HepG2 (cell line): Measurements from ENCODE around the gene U2AF1L4. TPM values are rescaled to one million over a fixed set of nuclear protein-coding genes. Genes with fewer than 3 reads are reported as not detected.

ENCODE experiments used
- DPF2 ChIP-seq: sonication (generic); formaldehyde crosslinking; IDR thresholded peaks from 2 replicates; pipeline ENCODE4 v1.4.0; 2020; ENCODE audit warnings: mild to moderate bottlenecking, low read depth, missing genetic modification reagents, borderline replicate concordance
- IRF9 ChIP-seq: sonication (generic); formaldehyde crosslinking; IDR thresholded peaks from 2 replicates; pipeline ENCODE4 v1.8.0; 2022; ENCODE audit warnings: missing genetic modification reagents, mild to moderate bottlenecking, borderline replicate concordance
- NRL ChIP-seq: sonication (generic); formaldehyde crosslinking; IDR thresholded peaks from 2 replicates; pipeline ENCODE4 v1.5.0; 2020; ENCODE audit warnings: missing genetic modification reagents, mild to moderate bottlenecking, moderate library complexity, borderline replicate concordance
- PHF21A ChIP-seq: sonication (generic); formaldehyde crosslinking; IDR thresholded peaks from 2 replicates; pipeline ENCODE4 v1.5.0; 2020; ENCODE audit warnings: mild to moderate bottlenecking, missing genetic modification reagents
- RARA ChIP-seq: IDR thresholded peaks from 2 replicates; pipeline ENCODE4 v1.6.1; 2016; ENCODE audit warnings: missing genetic modification reagents, missing compliant biosample characterization
- RORA ChIP-seq: sonication (generic); formaldehyde crosslinking; IDR thresholded peaks from 2 replicates; pipeline ENCODE4 v1.5.0; 2020; ENCODE audit warnings: mild to moderate bottlenecking, missing genetic modification reagents, moderate library complexity
- THAP11 ChIP-seq: IDR thresholded peaks from 2 replicates; pipeline ENCODE4 v1.6.1; 2016; ENCODE audit warnings: missing biosample characterization, missing genetic modification reagents
- ZBTB3 ChIP-seq: sonication (generic); formaldehyde crosslinking; IDR thresholded peaks from 2 replicates; pipeline ENCODE4 v1.4.0; 2020; ENCODE audit warnings: low read depth, mild to moderate bottlenecking, moderate library complexity, missing genetic modification reagents, borderline replicate concordance
- ZBTB40 ChIP-seq, 2 experiments: fragments of 450-650 bp in 1 of 2; sonication (generic) in 1 of 2; formaldehyde crosslinking in 1 of 2; IDR thresholded peaks; 2 replicates each; pipeline versions ENCODE4 v1.6.1 to v1.8.0; 2016 to 2022; ENCODE audit warnings: antibody characterized with exemption in 1 of 2, mild to moderate bottlenecking in 1 of 2, missing genetic modification reagents in 1 of 2
- ZC3H13 ChIP-seq: sonication (generic); formaldehyde crosslinking; IDR thresholded peaks from 2 replicates; pipeline ENCODE4 v1.8.1; 2023; ENCODE audit warnings: mild to moderate bottlenecking, missing genetic modification reagents, moderate library complexity
- ZFX ChIP-seq: sonication (generic); formaldehyde crosslinking; IDR thresholded peaks from 2 replicates; pipeline ENCODE4 v1.4.0; 2020; ENCODE audit warnings: mild to moderate bottlenecking, low read depth, missing genetic modification reagents, moderate library complexity
- ZFY ChIP-seq: sonication (generic); formaldehyde crosslinking; IDR thresholded peaks from 2 replicates; pipeline ENCODE4 v1.4.0; 2020; ENCODE audit warnings: missing genetic modification reagents
- ZNF292 ChIP-seq: sonication (generic); formaldehyde crosslinking; IDR thresholded peaks from 2 replicates; pipeline ENCODE4 v1.8.1; 2022; ENCODE audit warnings: mild to moderate bottlenecking, low read depth, missing genetic modification reagents, borderline replicate concordance
- ZNF3 ChIP-seq: IDR thresholded peaks from 2 replicates; pipeline ENCODE4 v1.7.0; 2017; ENCODE audit warnings: inconsistent platforms
- ZNF556 ChIP-seq: sonication (generic); formaldehyde crosslinking; IDR thresholded peaks from 2 replicates; pipeline ENCODE4 v1.4.0; 2020; ENCODE audit warnings: mild to moderate bottlenecking, missing genetic modification reagents, borderline replicate concordance
- polyA plus RNA-seq, 8 experiments: library from polyadenylated mRNA; depleted of rRNA in 3 of 8; stranded (reverse) in 7 of 8; unstranded in 1 of 8; fragments of >200 nt; fragmentation: Illumina TruSeq in 4 of 8; extraction: Trizol in 4 of 8; gene quantifications; 2 replicates each; pipeline versions ENCODE4 v1.2.1 to v1.2.3, GENCODE V29; 2011 to 2016; ENCODE audit warnings: low read depth in 4 of 8, missing spikeins in 1 of 8, mixed read lengths in 1 of 8; ENCODE audit not compliant: insufficient read depth in 1 of 8
- total RNA-seq, 5 experiments: library from RNA; depleted of rRNA; stranded (reverse); fragments of >200 nt; fragmentation: Illumina TruSeq; extraction: Trizol; gene quantifications; 2 replicates each; pipeline ENCODE4 v1.2.3, GENCODE V29; 2016; ENCODE audit warnings: low read depth in 1 of 5

Gene U2AF1L4
- total and polyA plus RNA-seq, 2 of the 13 experiments (the other 11 are each of a cell fraction or from before 2014, with no cell fraction given): 7.9 to 15.4 TPM

GRCh38 chr19:35790981-35791813 lies 46.0 kb upstream of the U2AF1L4 start (continued):
- no peak for TF ChIP-seq IRF9 (CRISPR knock-in tag)
- TF ChIP-seq ZFY (CRISPR knock-in tag): peak; percentile 65
- TF ChIP-seq THAP11 (CRISPR knock-in tag): peak; percentile 66
- TF ChIP-seq ZFX: peak; percentile 72
- TF ChIP-seq ZBTB3 (CRISPR knock-in tag): no peak
- TF ChIP-seq ZC3H13 (CRISPR knock-in tag): no peak
- TF ChIP-seq ZNF292 (CRISPR knock-in tag): peak; percentile 36; the same call in 1 of the 2 replicates
- no peak for TF ChIP-seq ZNF3
- no peak for TF ChIP-seq ZNF556 (CRISPR knock-in tag)
- TF ChIP-seq PHF21A: no peak
- no peak for TF ChIP-seq RORA (CRISPR knock-in tag)
- no peak for TF ChIP-seq DPF2 (CRISPR knock-in tag)
- 0 out of 2 replicates have a peak, but pooled peaks have one; percentile 10 for TF ChIP-seq NRL (CRISPR knock-in tag)
- TF ChIP-seq ZBTB40 (IDR thresholded peaks at IDR 0.05): no peak
- 0 out of 2 replicates have a peak, but pooled peaks have one; percentile 33 for TF ChIP-seq ZBTB40 (CRISPR knock-in tag; IDR thresholded peaks at IDR 0.05)
- TF ChIP-seq RARA (CRISPR knock-in tag): no peak
